K562 (cell line): ENCODE measurements around the gene SFRP5. TPM values are rescaled to one million over a fixed set of nuclear protein-coding genes. Genes with fewer than 3 reads are reported as not detected.

Experiments used
- ATAC-seq: fragments of 200-7000 bp; cut with Tn5 transposase; 3 replicates; pipeline ENCODE4 v1.9.1; 2020; ENCODE audit warnings: moderate library complexity
- BruUV-seq: library from RNA; stranded (reverse); fragments of 400-500 nt; replicated peaks from 2 replicates; lab custom pipeline; 2021; lab: Mats Ljungman, UMichigan
- CTCF ChIA-PET: fragments of 300-600 bp; formaldehyde crosslinking; extraction: SDS; loops from one replicate; lab custom pipeline; 2021; ENCODE audit warnings: low intra/inter-chr PET ratio; lab: Yijun Ruan, JAX
- POLR2A ChIA-PET: fragments of 300-600, 350-650 bp; sonication (Branson Sonifier 250); formaldehyde crosslinking; extraction: SDS; loops from one replicate; lab custom pipeline; 2021; ENCODE audit warnings: antibody characterized with exemption, inconsistent platforms; lab: Yijun Ruan, JAX
- DNase-seq, 4 experiments: peaks; one replicate each; pipeline versions ENCODE4 v3.0.0 to v3.0.0-alpha.2; 2011 to 2018; ENCODE audit warnings: low spot score in 3 of 4, mixed read lengths in 3 of 4; ENCODE audit errors: extremely low read depth in 1 of 4
- FAIRE-seq: peaks from 2 replicates; lab custom pipeline; 2011; peaks lifted over from hg19 to GRCh38; lab: Jason Lieb, UNC
- H2AFZ ChIP-seq: 2 replicates; pipeline ENCODE4 v1.6.0; 2011; ENCODE audit warnings: low read depth, low read length, control low read depth, inconsistent platforms
- H3K27ac ChIP-seq: fragments of 200-600 bp; 3 replicates; pipeline ENCODE4 v1.8.0; 2011; ENCODE audit warnings: low read depth, mild to moderate bottlenecking, control low read depth, inconsistent platforms, low read length, moderate library complexity, mixed read lengths; ENCODE audit errors: extremely low read depth
- H3K27me3 ChIP-seq, 2 experiments: fragments of 300-600 bp in 1 of 2; 2 replicates in 1 of 2; 3 replicates in 1 of 2; pipeline versions ENCODE4 v1.6.0 to v1.8.0; 2011; ENCODE audit warnings: inconsistent platforms in 2 of 2, low read length in 2 of 2, mild to moderate bottlenecking in 1 of 2, mixed read lengths in 1 of 2, moderate library complexity in 1 of 2; ENCODE audit not compliant: control insufficient read depth in 2 of 2, insufficient read depth in 2 of 2
- H3K36me3 ChIP-seq: fragments of 300-600 bp; 3 replicates; pipeline ENCODE4 v1.8.0; 2011; ENCODE audit warnings: mild to moderate bottlenecking, low read length, inconsistent platforms; ENCODE audit not compliant: control insufficient read depth, insufficient read depth
- H3K4me1 ChIP-seq, 2 experiments: fragments of 200-600 bp in 1 of 2; replicated peaks in 1 of 2; 2 replicates in 1 of 2; 3 replicates in 1 of 2; pipeline versions ENCODE4 v1.5.1 to v1.8.0; 2011; ENCODE audit warnings: inconsistent platforms in 2 of 2, low read length in 2 of 2, mild to moderate bottlenecking in 1 of 2, mixed read lengths in 1 of 2, moderate library complexity in 1 of 2; ENCODE audit not compliant: control insufficient read depth in 2 of 2, insufficient read depth in 2 of 2
- H3K4me2 ChIP-seq: 2 replicates; pipeline ENCODE4 v1.6.1; 2011; ENCODE audit warnings: low read length, control low read depth, inconsistent platforms, mixed read lengths; ENCODE audit not compliant: insufficient read depth
- H3K4me3 ChIP-seq: fragments of 200-600 bp; sonication (generic), shearing (Covaris generic); 2 replicates; pipeline ENCODE4 v1.5.1; 2016; ENCODE audit warnings: control low read depth, inconsistent platforms
- H3K79me2 ChIP-seq: fragments of 200-600 bp; 3 replicates; pipeline ENCODE4 v1.8.0; 2011; ENCODE audit warnings: low read length, inconsistent platforms; ENCODE audit not compliant: control insufficient read depth, insufficient read depth
- H3K9ac ChIP-seq, 2 experiments: 2 replicates each; pipeline versions ENCODE4 v1.6.0 to v1.6.1; 2011; ENCODE audit warnings: low read depth in 2 of 2, low read length in 2 of 2, control low read depth in 1 of 2, inconsistent platforms in 1 of 2, mild to moderate bottlenecking in 1 of 2, mixed read lengths in 1 of 2; ENCODE audit not compliant: insufficient read depth in 1 of 2
- H3K9me1 ChIP-seq: one replicate; pipeline ENCODE4 v1.6.0; 2011; ENCODE audit warnings: inconsistent platforms, mild to moderate bottlenecking, low read length, moderate library complexity; ENCODE audit not compliant: control insufficient read depth, insufficient read depth
- H3K9me3 ChIP-seq: replicated peaks from 2 replicates; pipeline ENCODE4 v1.5.1; 2011; ENCODE audit warnings: low read depth, low read length, inconsistent platforms; ENCODE audit not compliant: control insufficient read depth, insufficient read depth
- H4K20me1 ChIP-seq: replicated peaks from 2 replicates; pipeline ENCODE4 v1.6.1; 2011; ENCODE audit warnings: low read length, inconsistent platforms, mixed read lengths; ENCODE audit not compliant: control insufficient read depth, insufficient read depth
- JUND ChIP-seq, 2 experiments: IDR thresholded peaks; 2 replicates in 1 of 2; 3 replicates in 1 of 2; pipeline ENCODE4 v1.6.1; 2011; ENCODE audit warnings: borderline replicate concordance in 2 of 2, low read depth in 2 of 2, low read length in 2 of 2, improper control_type of control experiment in 1 of 2, missing biosample characterization in 1 of 2, missing genetic modification characterization in 1 of 2, missing genetic modification reagents in 1 of 2
- RB1 ChIP-seq: fragments of 450-650 bp; IDR thresholded peaks from 2 replicates; pipeline ENCODE4 v1.6.1; 2017; ENCODE audit warnings: low read depth, mild to moderate bottlenecking
- RBFOX2 ChIP-seq: fragments of 200-400 bp; formaldehyde crosslinking; IDR thresholded peaks from 2 replicates; pipeline ENCODE4 v1.6.1; 2017; ENCODE audit warnings: low read depth, mild to moderate bottlenecking, low read length, moderate library complexity
- RBM25 ChIP-seq: fragments of 200-400 bp; formaldehyde crosslinking; IDR thresholded peaks from 2 replicates; pipeline ENCODE4 v1.6.1; 2018; ENCODE audit warnings: low read length, low read depth, moderate library complexity; ENCODE audit not compliant: severe bottlenecking
- WGBS: fragments of 100-300 bp; shearing (Covaris generic); methylation state at CpG from one replicate; pipeline ENCODE4 v1.1.6; 2016; ENCODE audit warnings: low coverage, mixed read lengths; ENCODE audit not compliant: insufficient coverage; ENCODE audit errors: missing lambda C conversion rate; 5-methylcytosine and 5-hydroxymethylcytosine counted together
- in situ Hi-C: fragments of 300-500 bp; cut with MboI; formaldehyde crosslinking; loops from 4 replicates; pipeline ENCODE4 v1.15.0; 2018; ENCODE audit warnings: inconsistent platforms, mixed read lengths
- intact Hi-C: fragments of 100-400 bp; cut with micrococcal nuclease; formaldehyde crosslinking; loops from 2 replicates; pipeline ENCODE4 v1.14.2; 2022
- polyA plus RNA-seq, 8 experiments: library from polyadenylated mRNA; depleted of rRNA in 4 of 8; stranded (reverse) in 5 of 8; unstranded in 3 of 8; fragments of >200 nt; fragmentation: Nextera tagmentation in 2 of 8; fragmentation: Illumina TruSeq in 1 of 8; extraction: Ambion mirVana in 2 of 8; extraction: Trizol in 1 of 8; gene quantifications; 2 replicates each; pipeline versions ENCODE4 v1.2.1 to v1.2.3, GENCODE V29; 2011 to 2014; ENCODE audit warnings: inconsistent platforms in 1 of 8, missing spikeins in 1 of 8
- total RNA-seq, 7 experiments: library from RNA; depleted of rRNA in 6 of 7; stranded (reverse); fragments of >200 nt in 6 of 7; fragmentation: Illumina TruSeq in 2 of 7; extraction: Trizol in 2 of 7; gene quantifications; 2 replicates each; pipeline versions ENCODE4 v1.2.1 to v1.2.3, GENCODE V29; 2011 to 2021; ENCODE audit warnings: low replicate concordance in 1 of 7

SFRP5 gene
- total and polyA plus RNA-seq, 9 of the 15 experiments (the other 6 are each of a cell fraction or from before 2014, with no cell fraction given), result 0.07 to 0.29 (median 0.13) TPM; not detected in 3

- Histone ChIP-seq H3K4me2 (no peak overlapping the region), H3K9me3 (no peaks in the 10 kb centered on the region), H4K20me1 (no peaks in the 10 kb centered on the region), H3K9me1 (no peaks in the 10 kb centered on the region), H3K27me3 (no peaks in the 10 kb centered on the region), H3K79me2 (no peaks in the 10 kb centered on the region), H3K36me3 (peaks cover 82% of the 10 kb centered on the region), H2AFZ (no peak overlapping the region), H3K4me1 (no peaks in the 10 kb centered on the region), H3K4me3 (no peak overlapping the region), H3K27ac (no peak overlapping the region), H3K9ac (no peak overlapping the region)
- TF ChIP-seq RB1 (no peak), RBM25 (peak; percentile 80)
- FAIRE-seq (no peak), DNase-seq (no peak), ATAC-seq (no peak)
- in situ Hi-C loops (loop anchor here (25.0 kb wide), 1 partner anchor 108 kb away; no protein-coding TSS in a partner anchor), intact Hi-C loops (no loop called here)
- BruUV-seq, result no TSS peak
- 39% methylated on average over 4 of the region's 4 CpGs for WGBS
- ChIA-PET CTCF (no interaction called here), POLR2A (interaction anchor here (0.6 kb wide), 1 partner anchor 12 kb away, joined by 3 read pairs; no protein-coding TSS in a partner anchor)
These were observed 17.1 kb downstream of the SFRP5 start for GRCh38 chr10:97754726-97755125.

- in situ Hi-C loops (loop anchor here (25.0 kb wide), 1 partner anchor 109 kb away; no protein-coding TSS in a partner anchor), intact Hi-C loops (no loop called here)
- Histone ChIP-seq H3K4me1 (peaks cover 0 to 3% of the 10 kb centered on the region in 2 experiments; a peak in 1 of 5 replicates), H3K4me2 (no peak overlapping the region), H3K9me1 (no peaks in the 10 kb centered on the region), H2AFZ (no peak overlapping the region), H3K36me3 (peaks cover 92% of the 10 kb centered on the region), H3K27ac (no peak overlapping the region), H3K79me2 (no peaks in the 10 kb centered on the region), H3K9ac (no peak overlapping the region), H3K4me3 (no peak overlapping the region), H3K9me3 (no peaks in the 10 kb centered on the region), H3K27me3 (no peaks in the 10 kb centered on the region), H4K20me1 (no peaks in the 10 kb centered on the region)
- 98% methylated on average over 6 of the region's 18 CpGs for WGBS
- DNase-seq, result no peak
- CTCF ChIA-PET, result no interaction called here
- ATAC-seq, result no peak
- no TSS peak for BruUV-seq
- TF ChIP-seq RBFOX2 (0 out of 2 replicates have a peak, but pooled peaks have one; percentile 30), JUND (IDR thresholded peaks at IDR 0.05; ENCODE audit: borderline replicate concordance, low read depth, low read length) (no peak), JUND (tag; IDR thresholded peaks at IDR 0.05; ENCODE audit: borderline replicate concordance, low read depth, low read length) (no peak)
- POLR2A ChIA-PET, result interaction anchor here (0.7 to 1.0 kb wide), 3 partner anchors 9 to 66 kb away, joined by 3 to 5 read pairs (median 4); partner anchors contain the start of genes AVPI1 and ZFYVE27
- FAIRE-seq, result no peak
These were observed 18.8 kb downstream of the SFRP5 start for GRCh38 chr10:97752956-97753355.
